Measurements from ENCODE around the gene IARS1. TPM values are rescaled to one million over a fixed set of nuclear protein-coding genes. Genes with fewer than 3 reads are reported as not detected.

Gene IARS1
- total RNA-seq, 1 donor from 2014 or later, result 260 TPM

DNA sequence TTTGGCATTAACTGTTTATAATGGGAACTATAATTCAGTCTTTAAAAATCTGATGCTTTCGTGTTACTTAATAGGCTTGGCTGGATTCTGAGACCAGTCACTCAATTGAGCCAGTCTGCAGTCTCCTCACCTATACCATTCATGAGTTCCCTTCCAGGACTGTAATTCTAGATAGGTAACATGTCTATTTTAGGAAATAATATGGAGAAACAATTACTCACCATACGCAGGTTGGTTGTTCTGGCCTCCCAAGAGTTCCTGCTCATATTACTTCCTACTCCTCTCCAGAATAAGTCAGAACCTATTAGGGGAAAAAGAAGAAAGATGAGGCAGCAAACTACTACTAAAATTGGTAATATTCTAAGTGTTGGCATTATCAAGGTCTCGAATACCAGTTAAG, 4.5 kb upstream of the IARS1 start:
- H3K36me3 Mint-ChIP-seq, result peaks cover 4% of the 10 kb centered on the region
- H2AFZ ChIP-seq (replicated peaks), result no peak overlapping the region
- peaks cover 17% of the 10 kb centered on the region for H3F3A ChIP-seq (ENCODE audit: low read depth)
- H3K9me3 ChIP-seq (ENCODE audit: low read depth), result no peaks in the 10 kb centered on the region
- H3K4me3 Mint-ChIP-seq, result no peak overlapping the region
- no peaks in the 10 kb centered on the region for H3K27me3 ChIP-seq
- no peak overlapping the region for H3K27ac ChIP-seq
- H3K79me2 ChIP-seq (ENCODE audit: low read depth), result peaks cover 12% of the 10 kb centered on the region
- H3K36me3 ChIP-seq, result peaks cover 24% of the 10 kb centered on the region
- no peak for DNase-seq (ENCODE audit: low spot score)
- TF ChIP-seq EZH2phosphoT487 (IDR thresholded peaks at IDR 0.05) (no peak), EZH2 (IDR thresholded peaks at IDR 0.05) (no peak)
- TF ChIP-seq, protein P1, sequence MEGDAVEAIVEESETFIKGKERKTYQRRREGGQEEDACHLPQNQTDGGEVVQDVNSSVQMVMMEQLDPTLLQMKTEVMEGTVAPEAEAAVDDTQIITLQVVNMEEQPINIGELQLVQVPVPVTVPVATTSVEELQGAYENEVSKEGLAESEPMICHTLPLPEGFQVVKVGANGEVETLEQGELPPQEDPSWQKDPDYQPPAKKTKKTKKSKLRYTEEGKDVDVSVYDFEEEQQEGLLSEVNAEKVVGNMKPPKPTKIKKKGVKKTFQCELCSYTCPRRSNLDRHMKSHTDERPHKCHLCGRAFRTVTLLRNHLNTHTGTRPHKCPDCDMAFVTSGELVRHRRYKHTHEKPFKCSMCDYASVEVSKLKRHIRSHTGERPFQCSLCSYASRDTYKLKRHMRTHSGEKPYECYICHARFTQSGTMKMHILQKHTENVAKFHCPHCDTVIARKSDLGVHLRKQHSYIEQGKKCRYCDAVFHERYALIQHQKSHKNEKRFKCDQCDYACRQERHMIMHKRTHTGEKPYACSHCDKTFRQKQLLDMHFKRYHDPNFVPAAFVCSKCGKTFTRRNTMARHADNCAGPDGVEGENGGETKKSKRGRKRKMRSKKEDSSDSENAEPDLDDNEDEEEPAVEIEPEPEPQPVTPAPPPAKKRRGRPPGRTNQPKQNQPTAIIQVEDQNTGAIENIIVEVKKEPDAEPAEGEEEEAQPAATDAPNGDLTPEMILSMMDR (IDR thresholded peaks at IDR 0.05), result no peak
- H3K4me1 Mint-ChIP-seq, result peaks cover 11% of the 10 kb centered on the region
- H3K4me2 ChIP-seq, result no peak overlapping the region
- H3K9ac ChIP-seq, result no peak overlapping the region
- H3K4me3 ChIP-seq, result no peak overlapping the region
- peaks cover 7% of the 10 kb centered on the region for H3K4me1 ChIP-seq
- H3K27me3 Mint-ChIP-seq (ENCODE audit: insufficient read depth, low read depth), result peaks cover 2% of the 10 kb centered on the region
- no peak overlapping the region for H3K27ac Mint-ChIP-seq
- no peaks in the 10 kb centered on the region for H3K9me3 Mint-ChIP-seq
- no peaks in the 10 kb centered on the region for H4K20me1 ChIP-seq (ENCODE audit: low read depth)

DNA sequence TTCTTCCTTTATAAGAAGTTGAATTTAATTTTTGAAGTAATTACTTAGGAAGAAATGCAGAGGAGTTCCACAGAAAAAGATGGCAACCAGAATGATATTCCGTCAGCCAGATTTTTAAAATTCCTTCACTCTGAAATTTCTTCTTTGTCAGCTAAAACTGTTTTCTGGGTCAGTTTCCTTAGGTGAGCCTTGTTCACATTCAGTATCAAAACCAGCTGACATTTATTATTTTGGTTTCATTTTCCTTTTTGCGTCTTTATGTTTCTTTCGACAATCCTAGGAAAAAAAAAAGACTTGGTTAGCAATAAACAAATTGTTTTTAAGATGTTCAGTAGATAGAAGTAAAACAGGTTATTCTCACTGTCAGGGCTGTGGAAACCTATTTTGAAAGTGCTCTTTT, 4.1 kb upstream of the IARS1 start:
- Histone ChIP-seq H3K27ac (no peak overlapping the region), H2AFZ (replicated peaks) (no peak overlapping the region), H3K36me3 (peaks cover 20% of the 10 kb centered on the region), H3K4me2 (no peak overlapping the region), H3K79me2 (ENCODE audit: low read depth) (peaks cover 17% of the 10 kb centered on the region), H3K9me3 (ENCODE audit: low read depth) (no peaks in the 10 kb centered on the region), H3K27me3 (no peaks in the 10 kb centered on the region), H4K20me1 (ENCODE audit: low read depth) (no peaks in the 10 kb centered on the region), H3K4me1 (peaks cover 10% of the 10 kb centered on the region), H3K4me3 (no peak overlapping the region), H3F3A (ENCODE audit: low read depth) (peaks cover 17% of the 10 kb centered on the region), H3K9ac (no peak overlapping the region)
- no peak for TF ChIP-seq EZH2 (IDR thresholded peaks at IDR 0.05)
- no peak for TF ChIP-seq EZH2phosphoT487 (IDR thresholded peaks at IDR 0.05)
- TF ChIP-seq, protein P1 (IDR thresholded peaks at IDR 0.05), result no peak
- Mint-ChIP-seq H3K36me3 (peaks cover 4% of the 10 kb centered on the region), H3K4me1 (peaks cover 15% of the 10 kb centered on the region), H3K27ac (no peak overlapping the region), H3K9me3 (no peaks in the 10 kb centered on the region), H3K4me3 (no peak overlapping the region), H3K27me3 (ENCODE audit: insufficient read depth, low read depth) (peaks cover 2% of the 10 kb centered on the region)
- DNase-seq (ENCODE audit: low spot score), result no peak

DNA sequence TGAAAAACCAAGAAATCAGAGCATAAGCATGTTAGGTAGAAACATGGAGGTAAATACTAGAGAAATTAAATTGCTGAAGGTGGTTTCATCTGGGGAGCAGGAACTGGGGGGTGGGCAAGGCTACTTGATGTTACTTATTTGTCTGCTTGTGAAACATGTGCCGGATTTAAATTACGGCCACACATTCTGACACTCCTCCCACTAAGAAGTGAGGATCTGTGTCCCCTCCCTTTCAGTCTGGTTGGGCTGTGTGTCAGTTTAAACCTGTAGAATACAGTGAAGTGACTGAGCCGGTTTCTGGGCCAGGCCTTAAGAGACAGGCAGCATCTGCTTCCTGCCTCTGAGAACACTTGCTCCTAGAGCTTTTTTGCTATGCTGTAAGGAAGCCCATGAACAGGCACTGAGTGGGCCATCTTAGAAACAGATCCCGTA, 2.3 kb upstream of the IARS1 start:
- Mint-ChIP-seq H3K36me3 (peaks cover 10% of the 10 kb centered on the region), H3K27me3 (ENCODE audit: insufficient read depth, low read depth) (peaks cover 2% of the 10 kb centered on the region), H3K4me3 (no peak overlapping the region), H3K4me1 (peaks cover 23% of the 10 kb centered on the region), H3K27ac (no peak overlapping the region), H3K9me3 (no peaks in the 10 kb centered on the region)
- Histone ChIP-seq H4K20me1 (ENCODE audit: low read depth) (no peaks in the 10 kb centered on the region), H2AFZ (replicated peaks) (no peak overlapping the region), H3K27ac (no peak overlapping the region), H3F3A (ENCODE audit: low read depth) (peaks cover 17% of the 10 kb centered on the region), H3K36me3 (peaks cover 6% of the 10 kb centered on the region), H3K4me3 (no peak overlapping the region), H3K4me2 (no peak overlapping the region), H3K27me3 (no peaks in the 10 kb centered on the region), H3K79me2 (ENCODE audit: low read depth) (peaks cover 34% of the 10 kb centered on the region), H3K9ac (no peak overlapping the region), H3K4me1 (peaks cover 14% of the 10 kb centered on the region), H3K9me3 (ENCODE audit: low read depth) (no peaks in the 10 kb centered on the region)
- no peak for TF ChIP-seq EZH2phosphoT487 (IDR thresholded peaks at IDR 0.05)
- TF ChIP-seq, protein P1 (IDR thresholded peaks at IDR 0.05), result no peak
- no peak for TF ChIP-seq EZH2 (IDR thresholded peaks at IDR 0.05)
- peak; percentile 11 for DNase-seq (ENCODE audit: low spot score)
